Fibroblast of lung (primary cell): ENCODE results near the gene NFYB.

Experiments used
- CTCF ChIP-seq, 2 donors: IDR thresholded peaks in 1 of 2; conservative IDR thresholded peaks in 1 of 2; 1 replicate in 1 of 2; 2 replicates in 1 of 2; pipeline ENCODE4 v1.5.1; 2011 to 2012; ENCODE audit warnings: low read length in 2 of 2, control low read depth in 1 of 2, inconsistent platforms in 1 of 2, low read depth in 1 of 2, mild to moderate bottlenecking in 1 of 2
- EZH2 ChIP-seq: IDR thresholded peaks from 2 replicates; pipeline ENCODE4 v1.5.1; 2012; ENCODE audit warnings: low read length, control low read depth, mild to moderate bottlenecking; ENCODE audit errors: missing control alignments

DNA sequence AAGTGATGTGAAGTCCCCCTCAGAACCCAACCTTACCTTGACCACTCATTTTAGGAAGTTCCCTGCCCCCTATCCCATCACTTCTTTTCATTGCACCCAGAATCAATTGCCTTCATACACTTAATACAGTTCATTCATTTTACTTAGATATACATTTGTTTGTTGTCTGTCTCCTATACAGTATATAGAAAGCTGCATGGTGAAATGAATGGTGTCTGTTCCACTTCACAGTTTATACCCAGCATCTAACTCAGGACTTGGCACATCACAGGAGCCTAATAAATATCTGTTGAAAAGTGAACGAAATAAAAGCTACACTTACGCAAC, 39.3 kb upstream of the NFYB start:
- no peak for TF ChIP-seq CTCF (conservative IDR thresholded peaks at IDR 0.05 in 1 of 2, IDR thresholded peaks at IDR 0.05 in 1 of 2; ENCODE audit: low read depth in 1 of 2, low read length in 2 of 2)
- no peak for TF ChIP-seq EZH2
